SK-N-SH treated with all-trans-retinoic acid at 6 μM for 48 hours (cell line): ENCODE data around the gene TBX5.

Experiments
- ATAC-seq: fragments of 200-7000 bp; cut with Tn5 transposase; 3 replicates; pipeline ENCODE4 v1.9.1; 2020; ENCODE audit warnings: mild to moderate bottlenecking, moderate library complexity
- ARNTL ChIP-seq: fragments of 450-650 bp; formaldehyde crosslinking; IDR thresholded peaks from 2 replicates; pipeline ENCODE4 v1.5.0; 2020; ENCODE audit warnings: low read depth, mild to moderate bottlenecking, moderate library complexity, borderline replicate concordance
- CSDC2 ChIP-seq: fragments of 250-450 bp; sonication (Bioruptor Pico); IDR thresholded peaks from 2 replicates; pipeline ENCODE4 v1.5.0; 2020; ENCODE audit warnings: mild to moderate bottlenecking, moderate library complexity
- ESRRG ChIP-seq: fragments of 250-450 bp; sonication (Bioruptor Pico); IDR thresholded peaks from 2 replicates; pipeline ENCODE4 v1.6.1; 2021; ENCODE audit warnings: mild to moderate bottlenecking
- GLIS3 ChIP-seq: fragments of 250-450 bp; sonication (Bioruptor Pico); IDR thresholded peaks from 2 replicates; pipeline ENCODE4 v1.5.0; 2020; ENCODE audit warnings: mild to moderate bottlenecking, moderate library complexity
- OSR1 ChIP-seq: fragments of 250-450 bp; sonication (Bioruptor Pico); IDR thresholded peaks from 2 replicates; pipeline ENCODE4 v1.8.0; 2022; ENCODE audit warnings: moderate library complexity, mild to moderate bottlenecking, inconsistent platforms
- PPARA ChIP-seq: fragments of 250-450 bp; sonication (Bioruptor Pico); IDR thresholded peaks from 2 replicates; pipeline ENCODE4 v1.5.0; 2020; ENCODE audit warnings: mild to moderate bottlenecking, borderline replicate concordance
- RARB ChIP-seq: fragments of 250-450 bp; sonication (Bioruptor Pico); IDR thresholded peaks from 2 replicates; pipeline ENCODE4 v1.8.0; 2021; ENCODE audit warnings: mild to moderate bottlenecking, moderate library complexity
- SNAI2 ChIP-seq: fragments of 250-450 bp; sonication (Bioruptor Pico); IDR thresholded peaks from 2 replicates; pipeline ENCODE4 v1.5.0; 2020; ENCODE audit warnings: mild to moderate bottlenecking, moderate library complexity
- TCF4 ChIP-seq: fragments of 250-450 bp; sonication (Bioruptor Pico); IDR thresholded peaks from 2 replicates; pipeline ENCODE4 v1.8.0; 2021; ENCODE audit warnings: mild to moderate bottlenecking, moderate library complexity, borderline replicate concordance
- TOX ChIP-seq: fragments of 250-450 bp; sonication (Bioruptor Pico); IDR thresholded peaks from 2 replicates; pipeline ENCODE4 v1.8.0; 2021; ENCODE audit warnings: mild to moderate bottlenecking, moderate library complexity, borderline replicate concordance
- ZC3H10 ChIP-seq: fragments of 250-450 bp; sonication (Bioruptor Pico); IDR thresholded peaks from 2 replicates; pipeline ENCODE4 v1.5.1; 2021; ENCODE audit warnings: mild to moderate bottlenecking, moderate library complexity
- ZFP30 ChIP-seq: fragments of 450-650 bp; formaldehyde crosslinking; IDR thresholded peaks from 2 replicates; pipeline ENCODE4 v1.5.0; 2022; ENCODE audit warnings: mild to moderate bottlenecking, moderate library complexity
- ZNF70 ChIP-seq: fragments of 450-650 bp; formaldehyde crosslinking; IDR thresholded peaks from 2 replicates; pipeline ENCODE4 v1.5.0; 2020; ENCODE audit warnings: mild to moderate bottlenecking, moderate library complexity
- ZNF8 ChIP-seq: fragments of 450-650 bp; formaldehyde crosslinking; IDR thresholded peaks from 2 replicates; pipeline ENCODE4 v1.5.0; 2020; ENCODE audit warnings: mild to moderate bottlenecking, moderate library complexity
- TF ChIP-seq, protein P1 (sequence below): fragments of 250-450 bp; sonication (Bioruptor Pico); IDR thresholded peaks from 2 replicates; pipeline ENCODE4 v1.5.0; 2020; ENCODE audit warnings: mild to moderate bottlenecking, moderate library complexity
- TF ChIP-seq, protein P2 (sequence below): fragments of 250-450 bp; sonication (Bioruptor Pico); IDR thresholded peaks from 2 replicates; pipeline ENCODE4 v1.8.0; 2021; ENCODE audit warnings: low read depth, mild to moderate bottlenecking, moderate library complexity, borderline replicate concordance
- TF ChIP-seq, protein P3 (sequence below): fragments of 250-450 bp; sonication (Bioruptor Pico); IDR thresholded peaks from 2 replicates; pipeline ENCODE4 v1.5.1; 2020; ENCODE audit warnings: low read depth, mild to moderate bottlenecking, moderate library complexity

Gene TBX5

DNA sequence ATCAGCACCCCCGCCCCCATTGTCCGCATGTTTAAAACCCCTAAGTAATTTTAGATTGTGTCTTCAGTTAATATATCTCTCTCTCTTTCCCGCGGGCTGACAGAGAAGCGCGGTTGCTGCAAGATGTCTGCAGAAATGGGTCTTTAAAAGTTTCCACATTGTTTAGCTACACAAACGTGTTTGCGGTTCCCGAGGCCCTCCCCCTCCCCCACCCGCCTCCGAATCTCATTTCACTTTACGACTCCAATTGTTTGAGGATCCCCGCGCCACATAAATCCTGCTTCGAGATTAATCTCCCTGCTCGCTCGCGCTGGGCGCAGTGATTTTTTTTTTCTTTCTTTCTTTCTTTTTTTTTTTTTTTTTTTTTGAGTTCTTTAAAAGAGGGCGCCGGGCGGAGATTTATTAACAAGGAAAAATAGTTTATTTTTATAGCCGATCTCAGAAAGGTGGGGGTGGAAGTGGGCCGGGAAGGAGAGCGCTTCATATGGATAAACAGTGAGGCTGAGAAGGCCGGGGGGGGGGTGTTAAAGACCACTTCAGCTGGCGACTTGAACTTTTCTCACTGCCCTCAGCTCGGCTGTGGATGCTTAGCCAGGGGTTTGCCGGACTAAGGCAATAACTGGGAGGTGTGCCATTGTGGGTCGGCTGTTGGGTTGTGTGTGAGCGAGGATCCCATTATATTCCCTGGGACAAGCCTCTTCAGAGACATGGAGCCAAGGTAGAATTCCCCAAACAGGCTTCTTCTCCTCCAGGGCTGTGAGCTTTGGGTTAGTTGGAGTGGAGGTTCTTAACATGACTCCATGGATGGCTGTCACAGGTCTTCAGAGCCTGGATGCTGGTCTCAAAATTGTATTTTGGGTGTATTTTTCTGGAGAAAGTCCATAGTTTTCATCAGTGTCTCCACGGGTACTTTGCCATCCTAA is 39.7 kb upstream of the TBX5 start:
- no peak for ATAC-seq
- TF ChIP-seq TCF4 (CRISPR knock-in tag) = no peak
- no peak for TF ChIP-seq GLIS3 (CRISPR knock-in tag)
- TF ChIP-seq, protein P1, sequence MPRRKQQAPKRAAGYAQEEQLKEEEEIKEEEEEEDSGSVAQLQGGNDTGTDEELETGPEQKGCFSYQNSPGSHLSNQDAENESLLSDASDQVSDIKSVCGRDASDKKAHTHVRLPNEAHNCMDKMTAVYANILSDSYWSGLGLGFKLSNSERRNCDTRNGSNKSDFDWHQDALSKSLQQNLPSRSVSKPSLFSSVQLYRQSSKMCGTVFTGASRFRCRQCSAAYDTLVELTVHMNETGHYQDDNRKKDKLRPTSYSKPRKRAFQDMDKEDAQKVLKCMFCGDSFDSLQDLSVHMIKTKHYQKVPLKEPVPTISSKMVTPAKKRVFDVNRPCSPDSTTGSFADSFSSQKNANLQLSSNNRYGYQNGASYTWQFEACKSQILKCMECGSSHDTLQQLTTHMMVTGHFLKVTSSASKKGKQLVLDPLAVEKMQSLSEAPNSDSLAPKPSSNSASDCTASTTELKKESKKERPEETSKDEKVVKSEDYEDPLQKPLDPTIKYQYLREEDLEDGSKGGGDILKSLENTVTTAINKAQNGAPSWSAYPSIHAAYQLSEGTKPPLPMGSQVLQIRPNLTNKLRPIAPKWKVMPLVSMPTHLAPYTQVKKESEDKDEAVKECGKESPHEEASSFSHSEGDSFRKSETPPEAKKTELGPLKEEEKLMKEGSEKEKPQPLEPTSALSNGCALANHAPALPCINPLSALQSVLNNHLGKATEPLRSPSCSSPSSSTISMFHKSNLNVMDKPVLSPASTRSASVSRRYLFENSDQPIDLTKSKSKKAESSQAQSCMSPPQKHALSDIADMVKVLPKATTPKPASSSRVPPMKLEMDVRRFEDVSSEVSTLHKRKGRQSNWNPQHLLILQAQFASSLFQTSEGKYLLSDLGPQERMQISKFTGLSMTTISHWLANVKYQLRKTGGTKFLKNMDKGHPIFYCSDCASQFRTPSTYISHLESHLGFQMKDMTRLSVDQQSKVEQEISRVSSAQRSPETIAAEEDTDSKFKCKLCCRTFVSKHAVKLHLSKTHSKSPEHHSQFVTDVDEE (CRISPR knock-in tag) = no peak
- no peak for TF ChIP-seq ZNF8
- TF ChIP-seq CSDC2 (CRISPR knock-in tag) = no peak
- no peak for TF ChIP-seq ESRRG (CRISPR knock-in tag)
- TF ChIP-seq ZFP30 (CRISPR knock-in tag) = no peak
- TF ChIP-seq, protein P2, sequence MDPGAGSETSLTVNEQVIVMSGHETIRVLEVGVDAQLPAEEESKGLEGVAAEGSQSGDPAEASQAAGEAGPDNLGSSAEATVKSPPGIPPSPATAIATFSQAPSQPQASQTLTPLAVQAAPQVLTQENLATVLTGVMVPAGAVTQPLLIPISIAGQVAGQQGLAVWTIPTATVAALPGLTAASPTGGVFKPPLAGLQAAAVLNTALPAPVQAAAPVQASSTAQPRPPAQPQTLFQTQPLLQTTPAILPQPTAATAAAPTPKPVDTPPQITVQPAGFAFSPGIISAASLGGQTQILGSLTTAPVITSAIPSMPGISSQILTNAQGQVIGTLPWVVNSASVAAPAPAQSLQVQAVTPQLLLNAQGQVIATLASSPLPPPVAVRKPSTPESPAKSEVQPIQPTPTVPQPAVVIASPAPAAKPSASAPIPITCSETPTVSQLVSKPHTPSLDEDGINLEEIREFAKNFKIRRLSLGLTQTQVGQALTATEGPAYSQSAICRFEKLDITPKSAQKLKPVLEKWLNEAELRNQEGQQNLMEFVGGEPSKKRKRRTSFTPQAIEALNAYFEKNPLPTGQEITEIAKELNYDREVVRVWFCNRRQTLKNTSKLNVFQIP (CRISPR knock-in tag) = no peak
- TF ChIP-seq PPARA (CRISPR knock-in tag) = no peak
- TF ChIP-seq TOX (CRISPR knock-in tag) = no peak
- TF ChIP-seq ZC3H10 (CRISPR knock-in tag) = no peak
- no peak for TF ChIP-seq SNAI2 (CRISPR knock-in tag)

DNA sequence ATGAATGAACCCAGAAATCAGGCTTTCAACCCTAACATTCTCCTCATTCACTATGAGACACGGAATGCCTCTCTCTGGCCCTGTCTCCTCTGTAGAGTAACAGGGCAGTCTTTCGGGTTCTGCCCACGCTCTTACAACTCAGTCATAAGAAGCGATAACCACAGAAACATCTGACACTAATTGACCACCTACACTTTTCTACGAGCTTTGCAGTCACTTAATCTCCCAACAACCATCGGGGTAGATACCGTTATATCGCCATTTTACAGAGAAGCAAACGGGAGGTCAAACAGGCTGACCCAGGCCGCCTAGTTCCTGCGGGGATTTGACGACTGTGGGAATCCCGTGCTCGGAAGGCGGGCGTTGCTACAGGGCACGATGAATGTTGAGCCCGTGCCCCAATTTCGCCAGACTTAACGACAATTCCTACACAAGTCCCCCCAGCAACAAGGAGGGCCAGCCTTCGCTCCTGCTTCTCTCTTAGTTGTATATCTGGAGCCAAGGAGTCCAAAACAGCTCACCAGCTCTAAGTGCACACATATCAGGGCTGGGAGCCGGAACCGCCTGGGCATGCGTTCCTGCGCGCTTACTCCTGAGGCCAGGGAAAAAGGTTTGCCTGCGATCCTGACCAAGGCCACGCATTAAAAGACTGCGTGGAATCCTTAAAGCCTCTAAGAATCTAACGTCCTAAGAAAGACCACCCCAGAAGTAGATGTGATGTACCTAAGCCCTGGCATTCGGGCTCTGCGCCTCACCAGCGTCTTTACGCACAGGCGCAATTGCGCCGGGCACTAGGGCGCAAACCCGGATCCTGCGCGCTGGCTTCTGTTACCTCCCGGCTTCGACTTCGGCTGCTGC is 38.7 kb upstream of the TBX5 start:
- ATAC-seq = no peak

DNA sequence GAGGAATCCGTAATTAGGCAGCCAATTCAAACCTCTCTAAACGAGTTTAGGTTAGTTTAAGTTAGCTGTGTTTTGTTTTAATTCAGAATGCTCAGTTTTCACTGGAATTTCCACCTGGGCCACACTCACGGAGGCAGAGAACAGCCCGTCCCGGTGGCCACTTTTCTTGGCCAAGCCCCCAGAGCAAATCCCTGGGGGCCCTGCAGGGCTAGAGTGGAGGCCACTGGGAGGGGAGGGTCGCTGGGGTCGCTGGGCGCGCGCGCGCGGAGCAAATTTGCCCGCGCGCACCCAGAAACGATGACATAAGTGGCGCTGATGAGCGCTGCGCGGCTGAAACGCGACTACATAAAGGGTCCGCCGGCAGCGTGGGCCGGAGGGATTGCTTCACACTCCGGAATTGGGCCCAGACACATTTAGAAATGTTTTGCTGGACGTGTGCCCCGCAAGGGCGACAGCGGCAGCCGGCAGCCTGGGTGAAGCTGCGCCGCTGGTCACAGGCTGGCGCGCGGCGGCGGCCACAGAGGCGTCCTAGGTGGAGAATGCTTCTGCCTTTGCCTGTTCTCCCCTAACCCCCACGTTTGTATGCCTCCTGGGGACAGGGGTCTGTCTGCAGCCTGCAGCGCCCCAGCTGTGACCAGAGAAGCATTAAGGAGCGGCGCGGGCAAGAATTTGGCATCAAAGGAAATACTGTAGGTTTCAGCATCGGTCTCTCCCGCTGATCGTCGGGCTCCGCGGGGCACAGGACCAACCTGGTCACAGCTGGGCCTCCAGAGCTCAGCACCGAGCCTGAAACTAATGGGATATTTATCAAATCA is 37.9 kb upstream of the TBX5 start:
- TF ChIP-seq GLIS3 (CRISPR knock-in tag) (no peak), OSR1 (no peak), RARB (CRISPR knock-in tag) (no peak), ZNF8 (no peak)
- TF ChIP-seq, protein P2 (CRISPR knock-in tag) = no peak
- TF ChIP-seq, protein P3, sequence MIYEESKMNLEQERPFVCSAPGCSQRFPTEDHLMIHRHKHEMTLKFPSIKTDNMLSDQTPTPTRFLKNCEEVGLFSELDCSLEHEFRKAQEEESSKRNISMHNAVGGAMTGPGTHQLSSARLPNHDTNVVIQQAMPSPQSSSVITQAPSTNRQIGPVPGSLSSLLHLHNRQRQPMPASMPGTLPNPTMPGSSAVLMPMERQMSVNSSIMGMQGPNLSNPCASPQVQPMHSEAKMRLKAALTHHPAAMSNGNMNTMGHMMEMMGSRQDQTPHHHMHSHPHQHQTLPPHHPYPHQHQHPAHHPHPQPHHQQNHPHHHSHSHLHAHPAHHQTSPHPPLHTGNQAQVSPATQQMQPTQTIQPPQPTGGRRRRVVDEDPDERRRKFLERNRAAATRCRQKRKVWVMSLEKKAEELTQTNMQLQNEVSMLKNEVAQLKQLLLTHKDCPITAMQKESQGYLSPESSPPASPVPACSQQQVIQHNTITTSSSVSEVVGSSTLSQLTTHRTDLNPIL = no peak
- TF ChIP-seq, all 23 proteins: peak for 0
- no peak for ATAC-seq

More for the DNA sequence above, 38.7 kb upstream of the TBX5 start:
- TF ChIP-seq ZC3H10 (CRISPR knock-in tag) (no peak), ZNF70 (CRISPR knock-in tag) (no peak), RARB (CRISPR knock-in tag) (no peak), SNAI2 (CRISPR knock-in tag) (no peak), PPARA (CRISPR knock-in tag) (no peak), ARNTL (no peak), CSDC2 (CRISPR knock-in tag) (no peak), TCF4 (CRISPR knock-in tag) (no peak), TOX (CRISPR knock-in tag) (no peak)
